GM12891 (cell line): ENCODE data around the gene RDX.
"Not testable (repeated sequence)": the region's sequence is repeated elsewhere in the genome, so short reads cannot be mapped to it uniquely, and the experiment has no call there.

Experiments
- DNase-seq: peaks from one replicate; pipeline ENCODE4 v3.0.0; 2011; ENCODE audit warnings: low spot score; ENCODE audit not compliant: insufficient read length
- FAIRE-seq: peaks from 2 replicates; lab custom pipeline; 2011; peaks lifted over from hg19 to GRCh38; lab: Jason Lieb, UNC
- PAX5 ChIP-seq: IDR thresholded peaks from 2 replicates; pipeline ENCODE4 v1.6.1; 2011; ENCODE audit warnings: low read length, moderate library complexity, mild to moderate bottlenecking; ENCODE audit not compliant: insufficient read depth, severe bottlenecking
- POLR2A ChIP-seq: IDR thresholded peaks from 2 replicates; pipeline ENCODE4 v1.6.1; 2011; ENCODE audit warnings: low read depth, low read length, control low read depth
- POLR2AphosphoS5 ChIP-seq: IDR thresholded peaks from 2 replicates; pipeline ENCODE4 v1.6.1; 2011; ENCODE audit warnings: low read depth, low read length, control low read depth
- POU2F2 ChIP-seq: IDR thresholded peaks from 2 replicates; pipeline ENCODE4 v1.6.1; 2011; ENCODE audit warnings: low read depth, mild to moderate bottlenecking, control low read depth, low read length, moderate library complexity
- SPI1 ChIP-seq: IDR thresholded peaks from 2 replicates; pipeline ENCODE4 v1.6.1; 2011; ENCODE audit warnings: low read depth, low read length, control low read depth
- TAF1 ChIP-seq: IDR thresholded peaks from 2 replicates; pipeline ENCODE4 v1.6.1; 2011; ENCODE audit warnings: low read depth, low read length, control low read depth

RDX gene

DNA sequence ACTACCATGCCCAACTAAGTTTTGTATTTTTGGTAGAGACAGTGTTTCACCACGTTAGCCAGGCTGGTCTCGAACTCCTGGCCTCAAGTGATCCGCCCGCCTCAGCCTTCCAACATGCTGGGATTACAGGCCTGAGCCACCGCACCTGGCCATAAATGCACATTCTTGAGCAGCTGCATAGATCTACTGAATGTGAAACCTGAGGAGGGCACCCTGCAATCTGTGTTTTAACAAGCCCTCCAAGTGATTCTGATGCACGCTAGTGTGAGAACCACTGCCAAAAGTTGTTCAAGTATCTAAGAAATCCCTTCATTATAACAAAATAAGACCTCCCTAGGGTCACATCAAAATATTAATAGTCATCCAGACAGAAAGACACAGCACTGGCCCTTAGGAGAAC is 89.3 kb downstream of the RDX start:
- DNase-seq = no peak
- FAIRE-seq = no peak
- TF ChIP-seq POLR2AphosphoS5 (no peak), PAX5 (no peak), POLR2A (no peak), POU2F2 (no peak), SPI1 (no peak), TAF1 (no peak)

DNA sequence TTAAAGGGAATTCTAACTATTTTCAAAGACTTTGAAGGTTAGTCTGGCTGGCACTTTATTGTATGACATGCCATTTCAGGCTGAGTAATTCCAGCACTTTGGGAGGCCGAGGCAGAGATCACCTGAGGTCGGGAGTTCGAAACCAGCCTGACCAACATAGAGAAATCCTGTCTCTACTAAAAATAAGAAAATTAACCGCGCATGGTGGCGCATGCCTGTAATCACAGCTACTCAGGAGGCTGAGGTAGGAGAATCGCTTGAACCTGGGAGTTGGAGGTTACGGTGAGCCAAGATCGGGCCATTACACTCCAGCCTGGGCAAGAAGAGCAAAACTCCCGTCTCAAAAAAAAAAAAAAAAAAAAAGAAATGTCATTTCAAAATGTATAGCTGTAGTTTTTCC is 95.6 kb downstream of the RDX start:
- FAIRE-seq = no peak
- no peak for DNase-seq
- TF ChIP-seq POU2F2 (no peak), PAX5 (no peak), POLR2AphosphoS5 (no peak), SPI1 (no peak), TAF1 (no peak), POLR2A (no peak)

DNA sequence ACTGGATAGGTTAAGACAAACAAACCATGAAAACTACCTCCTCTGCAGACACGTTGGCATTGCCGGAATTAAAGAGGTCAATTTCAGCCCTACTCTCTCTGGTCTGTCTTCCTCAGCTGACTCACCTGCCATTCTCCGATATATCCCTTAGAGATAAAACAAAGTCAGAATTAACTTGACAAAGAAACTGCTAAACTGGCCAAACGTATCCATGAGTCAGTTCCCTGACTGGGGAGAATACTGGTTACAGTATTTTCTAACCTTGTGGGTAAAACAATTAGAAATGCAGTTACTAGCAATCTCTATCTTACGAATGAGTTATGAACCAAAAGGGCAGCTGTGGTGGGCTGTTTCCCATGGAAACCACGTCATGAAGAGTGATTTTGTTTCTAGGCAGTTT is 96.2 kb downstream of the RDX start:
- no peak for DNase-seq
- TF ChIP-seq POLR2AphosphoS5 = no peak
- TF ChIP-seq PAX5 = no peak
- TF ChIP-seq POLR2A = no peak
- no peak for TF ChIP-seq SPI1
- TF ChIP-seq POU2F2 = no peak
- TF ChIP-seq TAF1 = no peak
- no peak for FAIRE-seq

DNA sequence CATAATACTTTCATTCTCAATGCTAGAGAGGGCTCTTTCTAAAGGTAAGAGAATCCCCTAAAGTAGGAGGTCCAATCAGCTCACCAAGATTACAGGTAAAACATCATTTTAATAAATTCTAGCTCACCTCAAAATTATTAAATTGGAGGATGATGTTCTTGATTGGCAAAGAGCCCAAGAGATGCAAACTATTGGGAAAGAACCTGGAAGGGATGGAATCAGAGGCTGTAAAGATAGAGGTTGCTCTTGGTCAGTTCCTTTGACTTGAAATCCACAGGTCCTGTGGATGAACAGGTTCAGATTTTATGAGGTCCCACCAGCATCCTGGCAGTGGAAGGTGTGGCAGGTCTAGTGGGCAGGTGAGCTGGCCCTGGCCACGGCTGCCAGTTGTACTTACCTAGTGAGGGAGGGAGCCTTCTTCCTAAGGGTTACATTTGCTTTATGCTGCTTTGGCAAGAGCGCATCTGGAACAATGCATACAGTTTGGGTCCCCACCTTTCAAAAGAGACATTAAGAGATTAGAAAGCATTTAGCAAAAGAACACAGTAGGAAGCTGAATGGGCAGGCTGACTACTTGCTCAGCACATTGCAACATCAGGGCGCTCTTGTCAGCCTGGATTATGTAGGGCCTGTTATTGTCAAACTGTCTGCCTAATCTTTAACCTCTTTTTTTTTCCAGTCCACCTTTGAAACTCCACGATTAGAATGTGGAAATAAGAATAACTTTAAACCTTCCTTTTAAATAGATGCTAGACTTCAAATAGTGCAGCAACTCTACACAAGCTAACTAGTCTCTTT is 97.0 kb downstream of the RDX start:
- FAIRE-seq (no peak), DNase-seq (no peak)
- no peak for TF ChIP-seq POLR2AphosphoS5

GRCh38 chr11:110198031-110198729 is 98.2 kb downstream of the RDX start:
- FAIRE-seq (no peak), DNase-seq (no peak)
- TF ChIP-seq POLR2A (no peak), TAF1 (no peak), PAX5 (no peak), SPI1 (no peak), POLR2AphosphoS5 (no peak), POU2F2 (no peak)

DNA sequence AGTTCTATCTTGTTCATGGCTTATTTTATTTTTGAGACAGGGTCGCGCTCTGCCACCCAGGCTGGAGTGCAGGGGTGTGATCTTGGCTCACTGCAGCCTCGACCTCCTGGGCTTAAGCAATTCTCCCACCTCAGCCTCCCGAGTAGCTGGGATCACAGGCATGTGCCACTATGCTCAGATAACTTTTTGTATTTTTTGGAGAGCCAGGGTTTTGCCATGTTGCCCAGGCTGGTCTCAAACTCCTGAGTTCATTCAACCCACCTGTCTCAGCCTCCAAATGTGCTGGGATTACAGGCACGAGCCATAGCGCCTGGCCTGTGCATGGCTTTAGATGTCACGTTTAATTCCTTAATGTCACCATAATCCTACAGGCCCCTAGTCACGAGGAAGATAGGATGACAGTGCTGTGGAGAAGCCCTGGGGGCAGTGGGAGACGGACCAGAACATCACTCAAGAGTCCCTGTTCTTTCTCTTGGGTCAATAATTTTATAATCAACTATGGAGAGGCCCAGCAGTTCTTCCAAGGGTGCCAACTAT is 99.5 kb downstream of the RDX start:
- DNase-seq (no peak), FAIRE-seq (no peak)
- TF ChIP-seq POU2F2 = no peak
- no peak for TF ChIP-seq PAX5
- TF ChIP-seq POLR2A = no peak
- no peak for TF ChIP-seq TAF1
- no peak for TF ChIP-seq SPI1
- TF ChIP-seq POLR2AphosphoS5 = no peak

DNA sequence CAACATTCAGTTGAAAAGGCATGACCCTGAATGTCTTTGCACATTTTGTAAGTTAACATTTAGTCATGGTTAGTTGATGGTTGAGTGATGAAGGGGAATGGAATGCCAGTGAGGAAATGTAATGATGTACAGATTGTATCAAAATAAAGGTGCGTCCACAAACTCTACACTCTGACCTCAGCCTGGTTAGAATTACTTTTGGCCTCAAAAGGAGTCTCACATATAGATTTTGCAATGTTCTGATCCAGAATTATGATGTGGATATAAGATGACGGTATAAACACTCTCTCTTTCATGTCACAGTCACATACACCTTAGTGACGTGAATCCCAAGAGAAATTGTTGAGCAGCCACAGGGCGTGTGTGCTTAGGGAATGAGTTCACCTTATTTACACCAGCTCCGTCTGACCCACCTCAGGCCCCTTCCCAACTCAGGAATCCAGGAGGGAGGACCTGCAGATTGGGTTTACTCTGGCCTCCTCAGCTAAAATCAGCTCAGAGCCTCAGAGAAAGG is 100.1 kb downstream of the RDX start:
- TF ChIP-seq PAX5 = no peak
- no peak for TF ChIP-seq POLR2AphosphoS5
- TF ChIP-seq TAF1 = no peak
- no peak for TF ChIP-seq POU2F2
- TF ChIP-seq SPI1 = no peak
- no peak for FAIRE-seq
- DNase-seq = no peak

DNA sequence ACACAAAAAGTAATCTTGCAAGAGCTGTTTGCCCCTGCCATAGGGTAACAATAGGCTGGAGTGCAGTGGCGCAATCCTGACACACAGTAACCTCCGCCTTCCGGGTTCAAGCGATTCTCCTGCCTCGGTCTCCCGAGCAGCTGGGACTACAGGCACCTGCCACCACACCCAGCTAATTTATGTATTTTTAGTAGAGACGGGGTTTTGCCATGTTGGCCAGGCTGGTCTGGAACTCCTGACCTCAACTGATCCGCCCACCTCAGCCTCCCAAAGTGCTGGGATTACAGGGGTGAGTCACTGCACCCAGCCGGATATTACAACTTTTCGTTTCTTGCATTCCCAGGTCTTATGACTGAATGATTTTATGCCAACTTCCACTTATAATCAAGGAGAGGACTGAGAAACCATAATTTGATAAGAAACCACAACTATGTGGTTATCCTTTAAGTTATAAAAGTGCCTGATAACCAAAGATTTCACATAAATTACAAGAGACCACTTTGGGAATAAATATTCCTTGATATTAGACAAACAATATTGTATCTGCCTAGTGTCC is 102.1 kb downstream of the RDX start:
- not testable (repeated sequence) for DNase-seq, FAIRE-seq

DNA sequence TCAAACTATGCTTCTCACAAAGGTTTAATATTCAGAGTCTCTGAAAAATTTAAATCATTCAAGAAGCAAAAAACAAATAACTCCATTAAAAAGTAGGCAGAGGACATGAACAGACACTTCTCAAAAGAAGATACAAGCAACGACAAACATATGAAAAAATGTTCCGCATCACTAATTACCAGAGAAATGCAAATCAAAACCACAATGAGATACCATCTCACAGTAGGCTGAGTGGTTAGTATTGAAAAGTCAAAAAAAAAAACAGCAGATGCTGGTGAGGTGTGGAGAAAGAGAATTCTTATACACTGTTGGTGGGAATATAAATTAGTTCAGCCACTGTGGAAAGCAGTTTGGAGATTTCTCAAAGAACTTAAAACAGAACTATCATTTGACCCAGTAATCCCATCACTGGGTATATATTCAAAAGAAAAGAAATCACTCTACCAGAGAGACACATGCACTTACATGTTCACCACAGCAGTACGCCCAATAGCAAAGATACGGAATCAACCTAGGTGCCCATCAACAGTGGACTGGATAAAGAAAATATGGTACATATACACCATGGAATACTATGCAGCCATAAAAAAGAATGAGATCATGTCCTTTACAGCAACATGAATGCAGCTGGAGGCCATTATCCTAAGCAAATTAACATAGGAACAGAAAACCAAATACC is 103.7 kb downstream of the RDX start:
- FAIRE-seq = peak; percentile 57
- not testable (repeated sequence) for DNase-seq
